SK-N-SH (cell line): ENCODE results near the gene SP3. TPM values are rescaled to one million over a fixed set of nuclear protein-coding genes. Genes with fewer than 3 reads are reported as not detected.

Experiments
- CTCF ChIA-PET: fragments of 300-600, 350-600 bp; formaldehyde crosslinking; extraction: SDS; loops from one replicate; lab custom pipeline; 2021; lab: Yijun Ruan, JAX
- POLR2A ChIA-PET: fragments of 350-600 bp; sonication (Branson Sonifier 250); formaldehyde crosslinking; extraction: SDS; loops from one replicate; lab custom pipeline; 2020; ENCODE audit warnings: antibody characterized with exemption, inconsistent platforms; lab: Yijun Ruan, JAX
- DNase-seq: peaks from one replicate; pipeline ENCODE4 v3.0.0; 2012
- H2AFZ ChIP-seq: fragments of 200-600 bp; sonication (generic); 2 replicates; pipeline ENCODE4 v1.8.1; 2016; ENCODE audit warnings: antibody characterized with exemption, mild to moderate bottlenecking, low read depth
- H3F3A ChIP-seq: fragments of 200-600 bp; sonication (generic); replicated peaks from 2 replicates; pipeline ENCODE3; 2016; ENCODE audit warnings: antibody characterized with exemption, mild to moderate bottlenecking; ENCODE audit not compliant: insufficient read depth
- H3K27ac ChIP-seq, 2 experiments: fragments of 200-500 bp in 1 of 2; fragments of 200-600 bp in 1 of 2; sonication (Bioruptor generic) in 1 of 2; sonication (generic), shearing (Covaris generic) in 1 of 2; 2 replicates each; pipeline versions ENCODE4 v1.5.1 to v1.6.1; 2014 to 2016; ENCODE audit warnings: low read depth in 2 of 2, inconsistent platforms in 1 of 2, low read length in 1 of 2, mild to moderate bottlenecking in 1 of 2, mixed read lengths in 1 of 2
- H3K27me3 ChIP-seq: fragments of 200-600 bp; sonication (generic), shearing (Covaris generic); 2 replicates; pipeline ENCODE4 v1.6.1; 2016; ENCODE audit warnings: mixed run types; ENCODE audit not compliant: insufficient read depth
- H3K36me3 ChIP-seq, 2 experiments: fragments of 200-500 bp in 1 of 2; fragments of 200-600 bp in 1 of 2; sonication (Bioruptor generic) in 1 of 2; sonication (generic) in 1 of 2; replicated peaks in 1 of 2; 2 replicates each; pipeline versions ENCODE3 to v1.5.1; 2014 to 2016; ENCODE audit warnings: low read length in 1 of 2, mild to moderate bottlenecking in 1 of 2; ENCODE audit not compliant: insufficient read depth in 2 of 2, control insufficient read depth in 1 of 2
- H3K4me1 ChIP-seq, 2 experiments: fragments of 200-500 bp in 1 of 2; fragments of 200-600 bp in 1 of 2; sonication (Bioruptor generic) in 1 of 2; sonication (generic), shearing (Covaris generic) in 1 of 2; 2 replicates each; pipeline versions ENCODE4 v1.5.1 to v1.6.1; 2014 to 2016; ENCODE audit warnings: low read depth in 1 of 2, low read length in 1 of 2, mixed run types in 1 of 2; ENCODE audit not compliant: insufficient read depth in 2 of 2, control insufficient read depth in 1 of 2
- H3K4me2 ChIP-seq: fragments of 200-600 bp; sonication (generic), shearing (Covaris generic); 2 replicates; pipeline ENCODE4 v1.6.1; 2017; ENCODE audit warnings: mixed run types
- H3K4me3 ChIP-seq, 2 experiments: fragments of 200-500 bp in 1 of 2; fragments of 200-600 bp in 1 of 2; sonication (Bioruptor generic) in 1 of 2; sonication (generic), shearing (Covaris generic) in 1 of 2; 2 replicates each; pipeline versions ENCODE4 v1.5.1 to v1.8.1; 2014 to 2016; ENCODE audit warnings: low read depth in 2 of 2, inconsistent platforms in 1 of 2, low read length in 1 of 2, mild to moderate bottlenecking in 1 of 2, mixed read lengths in 1 of 2, moderate library complexity in 1 of 2
- H3K79me2 ChIP-seq: fragments of 200-600 bp; sonication (generic); 2 replicates; pipeline ENCODE4 v1.8.1; 2017; ENCODE audit warnings: mild to moderate bottlenecking; ENCODE audit not compliant: insufficient read depth
- H3K9ac ChIP-seq: fragments of 200-600 bp; sonication (generic); 2 replicates; pipeline ENCODE4 v1.6.1; 2017; ENCODE audit warnings: mixed run types
- H3K9me2 ChIP-seq: fragments of 200-600 bp; sonication (generic); 2 replicates; pipeline ENCODE4 v1.6.1; 2017; ENCODE audit warnings: mixed run types
- H3K9me3 ChIP-seq: fragments of 200-600 bp; sonication (generic); 2 replicates; pipeline ENCODE4 v1.6.1; 2017; ENCODE audit warnings: mixed run types, mild to moderate bottlenecking, moderate library complexity
- H4K20me1 ChIP-seq: fragments of 200-600 bp; sonication (generic); 2 replicates; pipeline ENCODE4 v1.6.1; 2017; ENCODE audit warnings: mild to moderate bottlenecking, mixed run types; ENCODE audit not compliant: insufficient read depth
- FOSL2 ChIP-seq: IDR thresholded peaks from 2 replicates; pipeline ENCODE4 v1.4.0; 2012; ENCODE audit warnings: low read depth, mild to moderate bottlenecking, moderate library complexity, borderline replicate concordance
- FOXM1 ChIP-seq: IDR thresholded peaks from 2 replicates; pipeline ENCODE4 v1.4.0; 2012; ENCODE audit warnings: low read depth, mild to moderate bottlenecking
- GABPA ChIP-seq: IDR thresholded peaks from 2 replicates; pipeline ENCODE4 v1.4.0; 2012; ENCODE audit warnings: low read depth, mild to moderate bottlenecking
- GATA2 ChIP-seq: sonication (generic); formaldehyde crosslinking; IDR thresholded peaks from 2 replicates; pipeline ENCODE4 v1.5.0; 2020; ENCODE audit warnings: mild to moderate bottlenecking, missing genetic modification reagents
- MEF2A ChIP-seq: IDR thresholded peaks from 2 replicates; pipeline ENCODE4 v1.4.0; 2012; ENCODE audit warnings: low read depth, borderline replicate concordance
- NFIC ChIP-seq: IDR thresholded peaks from 2 replicates; pipeline ENCODE4 v1.4.0; 2012; ENCODE audit warnings: borderline replicate concordance
- POLR2AphosphoS5 ChIP-seq: IDR thresholded peaks from 2 replicates; pipeline ENCODE4 v1.6.1; 2012; ENCODE audit warnings: low read depth, low read length
- RCOR1 ChIP-seq: fragments of 150-350 bp; IDR thresholded peaks from 2 replicates; pipeline ENCODE4 v1.6.1; 2017; ENCODE audit warnings: antibody characterized with exemption, low read length
- RFX5 ChIP-seq: IDR thresholded peaks from 2 replicates; pipeline ENCODE4 v1.6.1; 2012; ENCODE audit warnings: mild to moderate bottlenecking, improper control_type of control experiment, low read length
- RXRA ChIP-seq: IDR thresholded peaks from 2 replicates; pipeline ENCODE4 v1.4.0; 2012; ENCODE audit warnings: low read depth, mild to moderate bottlenecking, borderline replicate concordance
- TAF1 ChIP-seq: IDR thresholded peaks from 2 replicates; pipeline ENCODE4 v1.6.1; 2012; ENCODE audit warnings: low read depth, mild to moderate bottlenecking, low read length, moderate library complexity, borderline replicate concordance
- WGBS: methylation state at CpG from one replicate; pipeline ENCODE4 v1.1.6; 2017; ENCODE audit warnings: low lambda C conversion rate; 5-methylcytosine and 5-hydroxymethylcytosine counted together
- polyA plus RNA-seq, 3 experiments: library from polyadenylated mRNA; depleted of rRNA; stranded (reverse); fragments of >200 nt; gene quantifications; 2 replicates each; pipeline ENCODE4 v1.2.3, GENCODE V29; 2012
- TF ChIP-seq, protein P1 (sequence below): fragments of 150-350 bp; IDR thresholded peaks from 2 replicates; pipeline ENCODE4 v1.6.1; 2017; ENCODE audit warnings: antibody characterized with exemption, low read length, low read depth, borderline replicate concordance
- TF ChIP-seq, protein P2 (sequence below): IDR thresholded peaks from 2 replicates; pipeline ENCODE4 v1.4.0; 2012; ENCODE audit warnings: low read depth, borderline replicate concordance
- TF ChIP-seq, protein P3 (sequence below): IDR thresholded peaks from 2 replicates; pipeline ENCODE4 v1.4.0; 2012; ENCODE audit warnings: low read depth, borderline replicate concordance
- TF ChIP-seq, protein P4 (sequence below): IDR thresholded peaks from 2 replicates; pipeline ENCODE4 v1.4.0; 2012; ENCODE audit warnings: low read depth
- TF ChIP-seq, protein P5 (sequence below): fragments of 150-350 bp; IDR thresholded peaks from 2 replicates; pipeline ENCODE4 v1.6.1; 2016; ENCODE audit warnings: mild to moderate bottlenecking, low read depth, low read length

The SP3 gene
- polyA plus RNA-seq, 1 of the 3 experiments (the other 2 are of a cell fraction): 23.1 TPM

DNA sequence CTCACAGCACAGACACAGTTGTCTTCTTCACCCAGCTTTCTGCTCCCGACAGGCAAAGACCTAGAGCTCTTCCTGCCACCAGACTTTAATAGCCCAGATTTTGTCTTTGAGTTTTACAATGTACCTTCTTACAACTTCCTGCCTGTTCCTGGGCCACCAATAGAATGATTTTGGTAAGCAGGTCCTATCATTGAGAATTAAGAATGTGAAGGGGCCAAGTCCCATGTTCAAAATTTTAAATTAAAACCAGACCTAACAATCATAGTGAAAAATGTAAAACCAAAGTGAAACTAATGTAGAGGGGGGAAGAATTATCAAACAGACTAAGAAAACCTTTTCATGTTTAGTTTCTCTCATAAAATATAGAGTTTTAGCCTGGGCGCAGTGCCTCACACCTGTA is 72.8 kb downstream of the SP3 start:
- ChIA-PET POLR2A (no interaction called here), CTCF (interaction anchor here (0.6 kb wide), 1 partner anchor 8 kb away, joined by 3 read pairs; no protein-coding TSS in a partner anchor)
- Histone ChIP-seq H3K9ac (no peak overlapping the region), H3K4me1 (no peaks in the 10 kb centered on the region), H3K27me3 (no peaks in the 10 kb centered on the region), H3F3A (no peaks in the 10 kb centered on the region), H3K4me2 (no peak overlapping the region), H2AFZ (no peak overlapping the region), H3K27ac (no peak overlapping the region), H4K20me1 (no peaks in the 10 kb centered on the region), H3K4me3 (no peak overlapping the region), H3K79me2 (no peaks in the 10 kb centered on the region), H3K9me2 (no peaks in the 10 kb centered on the region), H3K9me3 (no peaks in the 10 kb centered on the region), H3K36me3 (no peaks in the 10 kb centered on the region)
- TF ChIP-seq, protein P1, sequence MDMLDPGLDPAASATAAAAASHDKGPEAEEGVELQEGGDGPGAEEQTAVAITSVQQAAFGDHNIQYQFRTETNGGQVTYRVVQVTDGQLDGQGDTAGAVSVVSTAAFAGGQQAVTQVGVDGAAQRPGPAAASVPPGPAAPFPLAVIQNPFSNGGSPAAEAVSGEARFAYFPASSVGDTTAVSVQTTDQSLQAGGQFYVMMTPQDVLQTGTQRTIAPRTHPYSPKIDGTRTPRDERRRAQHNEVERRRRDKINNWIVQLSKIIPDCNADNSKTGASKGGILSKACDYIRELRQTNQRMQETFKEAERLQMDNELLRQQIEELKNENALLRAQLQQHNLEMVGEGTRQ: no peak
- TF ChIP-seq RFX5 (no peak), RXRA (no peak), MEF2A (no peak), GABPA (no peak), GATA2 (CRISPR knock-in tag) (no peak), RCOR1 (no peak), TAF1 (no peak), FOXM1 (no peak)
- TF ChIP-seq, protein P2, sequence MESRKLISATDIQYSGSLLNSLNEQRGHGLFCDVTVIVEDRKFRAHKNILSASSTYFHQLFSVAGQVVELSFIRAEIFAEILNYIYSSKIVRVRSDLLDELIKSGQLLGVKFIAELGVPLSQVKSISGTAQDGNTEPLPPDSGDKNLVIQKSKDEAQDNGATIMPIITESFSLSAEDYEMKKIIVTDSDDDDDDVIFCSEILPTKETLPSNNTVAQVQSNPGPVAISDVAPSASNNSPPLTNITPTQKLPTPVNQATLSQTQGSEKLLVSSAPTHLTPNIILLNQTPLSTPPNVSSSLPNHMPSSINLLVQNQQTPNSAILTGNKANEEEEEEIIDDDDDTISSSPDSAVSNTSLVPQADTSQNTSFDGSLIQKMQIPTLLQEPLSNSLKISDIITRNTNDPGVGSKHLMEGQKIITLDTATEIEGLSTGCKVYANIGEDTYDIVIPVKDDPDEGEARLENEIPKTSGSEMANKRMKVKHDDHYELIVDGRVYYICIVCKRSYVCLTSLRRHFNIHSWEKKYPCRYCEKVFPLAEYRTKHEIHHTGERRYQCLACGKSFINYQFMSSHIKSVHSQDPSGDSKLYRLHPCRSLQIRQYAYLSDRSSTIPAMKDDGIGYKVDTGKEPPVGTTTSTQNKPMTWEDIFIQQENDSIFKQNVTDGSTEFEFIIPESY: no peak
- 93% methylated on average over 2 of the region's 2 CpGs for WGBS
- no peak for DNase-seq

DNA sequence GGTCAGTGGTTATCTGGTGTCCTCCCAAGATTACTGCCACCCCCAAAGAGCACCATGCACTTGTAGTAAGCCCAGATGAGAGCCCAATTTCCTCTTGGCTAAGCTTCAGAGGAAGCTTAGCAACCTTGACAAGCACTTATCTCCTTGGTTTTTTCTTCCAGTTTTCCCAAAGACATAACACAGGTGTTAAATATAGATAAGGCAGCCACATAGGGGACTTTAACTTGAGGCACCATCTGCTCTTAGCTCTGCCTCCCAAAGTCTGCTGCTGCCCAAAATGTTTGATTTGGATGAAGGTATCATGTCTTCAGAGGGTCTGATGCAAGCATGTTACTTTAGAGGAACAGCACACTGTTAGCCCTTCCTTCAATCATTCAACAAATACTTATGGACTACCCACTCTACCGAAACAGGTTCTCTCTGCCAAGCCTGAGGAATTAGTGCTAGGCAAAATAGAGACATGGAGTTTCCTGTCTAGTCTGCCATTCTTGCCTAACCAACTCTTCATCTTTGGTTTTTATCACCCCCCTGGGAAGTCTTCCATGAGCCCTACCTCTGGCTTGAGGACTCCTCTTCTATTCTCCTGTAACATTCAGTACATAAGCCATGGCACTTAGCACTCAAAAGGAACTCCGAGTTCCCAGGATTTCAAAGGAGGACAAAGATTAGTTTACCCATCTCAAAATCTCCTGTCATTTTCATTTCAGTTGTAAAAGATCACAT is 73.7 kb downstream of the SP3 start:
- Histone ChIP-seq H3K9me3 (no peaks in the 10 kb centered on the region), H3K36me3 (no peaks in the 10 kb centered on the region), H2AFZ (no peak overlapping the region), H3K79me2 (no peaks in the 10 kb centered on the region), H3K9ac (no peak overlapping the region), H3K4me2 (no peak overlapping the region), H3K4me1 (no peaks in the 10 kb centered on the region), H3K27me3 (no peaks in the 10 kb centered on the region), H3K4me3 (no peak overlapping the region), H3K27ac (no peak overlapping the region), H3F3A (no peaks in the 10 kb centered on the region), H4K20me1 (no peaks in the 10 kb centered on the region), H3K9me2 (no peaks in the 10 kb centered on the region)
- POLR2A ChIA-PET: no interaction called here
- CTCF ChIA-PET: no interaction called here
- WGBS: 58% methylated on average over 2 of the region's 2 CpGs
- DNase-seq: no peak
- TF ChIP-seq RXRA (no peak), NFIC (no peak), MEF2A (no peak), RFX5 (no peak), GATA2 (CRISPR knock-in tag) (no peak), POLR2AphosphoS5 (no peak), FOSL2 (no peak), GABPA (no peak)
- TF ChIP-seq, protein P3, sequence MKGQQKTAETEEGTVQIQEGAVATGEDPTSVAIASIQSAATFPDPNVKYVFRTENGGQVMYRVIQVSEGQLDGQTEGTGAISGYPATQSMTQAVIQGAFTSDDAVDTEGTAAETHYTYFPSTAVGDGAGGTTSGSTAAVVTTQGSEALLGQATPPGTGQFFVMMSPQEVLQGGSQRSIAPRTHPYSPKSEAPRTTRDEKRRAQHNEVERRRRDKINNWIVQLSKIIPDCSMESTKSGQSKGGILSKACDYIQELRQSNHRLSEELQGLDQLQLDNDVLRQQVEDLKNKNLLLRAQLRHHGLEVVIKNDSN: no peak
- TF ChIP-seq, protein P4, sequence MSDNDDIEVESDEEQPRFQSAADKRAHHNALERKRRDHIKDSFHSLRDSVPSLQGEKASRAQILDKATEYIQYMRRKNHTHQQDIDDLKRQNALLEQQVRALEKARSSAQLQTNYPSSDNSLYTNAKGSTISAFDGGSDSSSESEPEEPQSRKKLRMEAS: no peak
- TF ChIP-seq, protein P5, sequence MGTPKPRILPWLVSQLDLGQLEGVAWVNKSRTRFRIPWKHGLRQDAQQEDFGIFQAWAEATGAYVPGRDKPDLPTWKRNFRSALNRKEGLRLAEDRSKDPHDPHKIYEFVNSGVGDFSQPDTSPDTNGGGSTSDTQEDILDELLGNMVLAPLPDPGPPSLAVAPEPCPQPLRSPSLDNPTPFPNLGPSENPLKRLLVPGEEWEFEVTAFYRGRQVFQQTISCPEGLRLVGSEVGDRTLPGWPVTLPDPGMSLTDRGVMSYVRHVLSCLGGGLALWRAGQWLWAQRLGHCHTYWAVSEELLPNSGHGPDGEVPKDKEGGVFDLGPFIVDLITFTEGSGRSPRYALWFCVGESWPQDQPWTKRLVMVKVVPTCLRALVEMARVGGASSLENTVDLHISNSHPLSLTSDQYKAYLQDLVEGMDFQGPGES: no peak
- TF ChIP-seq, protein P1: no peak
